ENCODE measurements around the gene ADD2.
"Not testable (repeated sequence)": the region's sequence is repeated elsewhere in the genome, so short reads cannot be mapped to it uniquely, and the experiment has no call there.

The ADD2 gene

DNA sequence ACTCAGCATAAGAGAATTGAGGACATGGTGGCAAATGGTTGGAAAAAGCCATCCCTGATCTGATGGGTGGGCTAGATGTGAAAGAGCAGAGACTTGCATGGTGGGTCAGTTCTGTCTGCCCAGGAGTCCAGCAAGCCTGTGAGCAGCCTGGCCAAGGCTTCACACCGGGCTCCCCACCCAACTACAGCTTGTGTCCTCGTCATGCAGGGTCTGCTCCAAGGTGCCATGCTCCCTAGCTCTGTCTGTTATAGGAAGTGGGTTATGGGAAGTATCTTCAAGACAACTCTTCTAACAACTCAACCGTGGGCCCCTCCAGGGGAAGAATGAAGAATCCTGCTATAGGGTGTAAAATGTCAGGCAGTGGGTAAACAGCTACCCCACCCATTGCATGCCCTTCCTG lies 97.4 kb downstream of the ADD2 start:
- DNase-seq (ENCODE audit: low read depth in 2 of 2): no peak

DNA sequence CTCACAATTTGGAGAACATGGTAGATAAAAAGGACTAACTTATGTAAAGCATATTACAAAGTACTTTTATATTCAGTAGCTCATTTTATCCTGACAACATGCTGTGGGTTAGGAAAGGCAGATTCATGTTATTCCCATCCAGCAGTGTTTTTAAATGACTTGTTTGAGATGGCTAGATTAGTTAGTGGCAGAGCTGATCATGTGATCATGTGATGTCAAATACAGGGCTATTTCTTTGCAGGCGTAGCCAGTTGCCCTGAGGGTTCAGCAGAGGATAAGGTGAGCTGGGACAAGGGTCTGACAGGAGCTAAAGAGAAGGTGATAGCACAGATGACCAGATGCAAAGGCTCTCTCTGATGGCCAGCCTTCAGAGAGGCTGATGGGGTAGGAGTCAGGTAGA lies 97.8 kb downstream of the ADD2 start:
- DNase-seq (ENCODE audit: low read depth in 2 of 2): no peak

DNA sequence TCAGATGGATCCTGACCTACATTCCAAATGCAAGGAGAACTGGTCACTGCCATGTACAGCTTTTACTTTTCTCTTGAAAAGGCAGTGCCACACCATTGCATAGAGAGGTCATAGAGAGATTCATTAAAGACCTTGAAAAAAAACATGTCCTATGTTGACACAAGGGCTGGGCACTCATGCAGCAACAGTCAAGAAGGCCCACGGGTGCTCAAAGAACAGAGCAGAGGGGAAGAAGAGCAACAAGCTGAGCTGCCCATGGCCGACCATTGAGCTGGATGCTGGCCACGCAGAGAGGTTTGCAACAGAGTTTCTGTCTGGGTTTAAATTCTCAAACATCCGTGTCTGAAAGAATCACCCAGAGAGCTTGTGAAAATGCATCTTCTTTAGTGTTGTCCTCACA lies 99.1 kb downstream of the ADD2 start:
- DNase-seq (ENCODE audit: low read depth in 2 of 2): no peak

DNA sequence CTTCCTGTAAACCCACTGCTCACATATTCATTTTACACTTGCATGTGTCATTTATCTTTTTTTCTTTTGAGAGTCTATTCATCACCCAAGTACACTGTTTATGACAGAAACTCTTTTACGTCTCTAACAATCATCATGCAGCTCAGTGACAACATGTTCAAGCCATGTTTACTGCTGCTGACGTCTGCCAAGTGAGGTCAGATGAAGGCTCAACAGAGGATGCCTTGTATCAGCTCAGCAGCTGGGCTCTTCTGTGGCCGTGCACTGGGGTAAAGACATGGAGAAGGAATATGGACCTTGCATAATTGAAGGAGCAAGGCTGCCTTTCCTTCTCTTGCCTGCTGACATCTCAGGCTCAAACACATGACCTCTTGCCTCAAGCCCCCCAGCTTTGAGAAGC lies 99.6 kb downstream of the ADD2 start:
- DNase-seq (ENCODE audit: low read depth in 2 of 2): no peak

DNA sequence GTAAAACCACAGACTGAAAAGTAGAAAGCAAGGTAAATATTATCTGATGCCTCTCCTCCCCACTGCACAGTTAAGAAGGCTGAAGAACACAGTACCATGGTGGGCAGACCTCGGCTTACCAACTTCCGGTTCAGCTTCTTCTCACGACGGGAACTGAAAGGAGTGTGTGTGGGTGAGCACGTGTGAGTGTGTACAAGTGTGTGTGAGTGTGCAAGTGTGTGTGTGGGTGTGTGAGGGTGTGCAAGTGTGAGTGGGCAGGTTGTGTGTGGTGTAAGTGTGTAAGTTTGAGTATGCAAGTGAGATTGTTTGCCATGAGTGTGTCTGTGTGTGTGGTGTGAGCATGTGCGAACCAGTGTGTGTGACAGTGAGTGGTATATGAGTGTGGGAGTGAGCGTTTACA lies 103.5 kb downstream of the ADD2 start:
- DNase-seq (ENCODE audit: low read depth in 2 of 2): no peak

DNA sequence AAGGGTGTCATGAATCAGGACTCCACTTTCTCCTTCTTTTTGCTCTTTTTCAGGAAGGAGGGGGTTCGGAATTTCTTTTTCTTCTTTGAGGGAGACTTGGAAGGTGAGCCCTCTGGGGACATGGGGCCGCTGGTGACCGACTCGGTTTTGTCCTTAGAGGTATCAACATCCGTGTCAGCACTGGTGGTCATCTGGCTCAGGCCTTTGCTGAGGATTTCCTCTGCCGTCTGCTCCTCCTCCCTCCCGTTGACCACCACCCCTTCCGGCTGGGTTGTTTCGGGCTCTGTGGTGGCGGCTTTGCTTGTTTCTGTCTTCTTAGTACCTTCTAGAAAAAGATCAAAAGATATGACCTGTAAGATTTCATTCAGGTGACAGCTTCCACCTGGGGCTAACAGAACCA lies 104.6 kb downstream of the ADD2 start:
- no peak for DNase-seq (ENCODE audit: low read depth in 2 of 2)

DNA sequence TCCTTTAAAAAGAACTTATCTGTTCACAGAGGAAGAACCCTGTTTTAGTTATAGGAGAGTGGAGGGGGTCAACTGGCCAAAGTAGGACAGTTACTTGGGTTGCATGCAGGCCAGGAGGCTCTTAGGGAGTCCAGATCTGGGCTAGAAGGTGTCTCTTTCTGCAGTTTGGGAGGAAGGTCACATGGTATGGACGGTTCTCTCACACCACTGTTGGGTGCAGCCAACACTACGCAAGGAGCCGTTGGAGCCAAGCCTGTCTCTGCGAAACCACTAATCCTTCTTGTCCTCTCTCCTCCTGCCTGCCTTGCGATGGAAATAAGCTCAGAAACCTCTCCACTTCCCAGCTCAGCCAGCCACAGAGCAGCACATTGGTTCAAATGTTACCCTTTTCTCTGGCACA lies 108.4 kb downstream of the ADD2 start:
- DNase-seq (ENCODE audit: low read depth in 2 of 2): no peak

DNA sequence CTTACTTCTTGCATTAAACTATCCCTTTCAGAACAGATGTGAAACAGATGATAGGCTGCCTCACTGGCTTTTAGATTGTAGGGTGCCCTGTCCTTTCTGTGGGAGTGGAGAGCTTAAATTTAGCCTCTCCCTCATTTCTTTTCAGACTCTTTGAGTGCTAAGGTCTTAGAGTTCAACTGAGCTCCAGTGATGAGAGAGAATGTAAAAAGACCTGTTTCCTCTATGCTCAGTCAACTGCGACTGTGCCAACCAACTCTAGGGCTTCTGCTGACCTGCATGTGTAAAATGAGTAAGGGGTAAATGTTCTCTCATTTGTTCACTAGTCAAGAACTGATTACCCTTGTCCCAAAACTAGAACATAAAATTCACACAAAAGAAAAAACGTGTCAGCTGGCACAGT lies 109.5 kb downstream of the ADD2 start:
- DNase-seq (ENCODE audit: low read depth in 2 of 2): no peak

DNA sequence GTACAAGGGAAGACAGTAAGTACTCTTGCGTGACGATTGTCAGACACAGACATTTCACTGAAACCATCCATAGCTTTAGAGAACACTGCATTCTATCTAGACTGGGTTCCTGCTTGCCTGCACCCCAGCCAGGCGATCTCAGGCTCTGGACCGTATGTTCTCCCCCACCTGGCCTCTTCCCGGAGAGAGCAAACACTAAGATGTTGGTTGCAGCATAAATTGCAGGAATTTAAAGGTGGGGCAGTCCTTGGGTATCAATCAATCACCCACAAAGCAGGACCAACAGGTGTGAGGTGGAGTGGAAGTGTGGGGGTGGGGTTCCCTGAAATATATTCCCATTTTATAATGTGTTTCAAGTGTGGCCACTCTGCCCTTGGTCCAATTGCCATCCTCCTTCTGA lies 110.8 kb downstream of the ADD2 start:
- no peak for DNase-seq (ENCODE audit: low read depth in 2 of 2)

DNA sequence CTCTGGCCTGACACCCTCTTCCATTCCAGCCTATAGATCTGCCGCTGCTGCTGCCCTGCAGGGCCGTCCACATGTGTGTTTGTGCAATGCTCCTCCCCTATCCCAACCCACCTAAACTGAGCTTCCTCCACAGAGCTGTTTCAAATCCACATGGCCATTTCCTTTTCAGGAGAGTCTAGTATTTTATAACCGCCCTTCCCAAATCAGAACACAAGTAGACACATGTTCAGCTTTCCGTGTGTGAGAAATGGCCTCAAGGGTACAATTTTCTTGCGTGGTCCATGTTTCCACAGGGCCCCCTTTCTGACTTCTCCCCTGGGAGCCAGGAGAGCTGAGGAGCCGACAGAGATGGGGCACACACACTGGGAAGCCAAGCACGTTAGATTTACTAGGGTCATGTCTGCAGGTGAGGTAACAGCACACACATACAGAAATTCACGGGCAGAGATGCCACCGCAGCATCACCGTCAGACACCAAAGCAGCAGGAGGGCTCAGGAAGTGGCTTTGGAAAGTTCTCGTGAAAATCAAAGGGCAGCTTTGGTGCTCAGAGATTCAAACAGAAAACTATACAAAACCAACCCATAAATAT lies 111.5 kb downstream of the ADD2 start:
- no peak for DNase-seq (ENCODE audit: low read depth in 2 of 2)

DNA sequence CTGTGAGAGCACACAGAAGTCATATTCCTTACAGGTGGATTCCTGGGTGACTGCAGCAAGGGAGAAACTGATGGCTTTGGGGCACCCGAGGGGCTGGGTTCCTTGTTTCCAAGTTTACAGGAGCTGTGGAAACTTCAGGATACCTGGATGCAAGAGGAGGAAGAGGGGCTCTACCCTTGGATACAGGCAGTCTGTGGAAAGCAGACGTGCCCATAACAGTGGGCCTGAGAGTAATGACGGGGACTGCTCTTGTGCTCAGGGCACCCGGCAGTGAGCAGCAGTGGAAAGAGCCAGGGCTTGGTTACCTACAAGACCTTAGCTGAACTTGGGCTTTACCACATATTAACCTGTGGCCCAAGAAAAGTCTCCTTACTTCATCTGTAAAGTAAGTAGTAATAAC lies 112.2 kb downstream of the ADD2 start:
- no peak for DNase-seq (ENCODE audit: low read depth in 2 of 2)

DNA sequence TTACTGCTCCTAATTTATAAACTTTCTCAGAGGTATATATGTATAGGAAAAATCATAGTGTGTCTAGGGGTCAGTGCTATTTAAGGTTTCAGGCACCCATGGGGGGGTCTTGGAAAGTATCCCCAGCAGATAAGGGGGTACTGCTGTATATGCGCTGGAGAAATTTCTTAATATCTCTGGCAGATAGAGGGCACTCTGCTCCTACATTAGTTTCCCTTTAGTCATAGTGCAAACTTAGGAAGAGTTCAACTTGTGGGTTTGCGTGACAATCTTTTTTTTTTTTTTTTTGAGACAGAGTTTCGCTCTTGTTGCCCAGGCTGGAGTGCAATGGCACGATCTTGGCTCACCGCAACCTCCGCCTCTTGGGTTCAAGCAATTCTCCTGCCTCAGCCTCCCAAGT lies 112.8 kb downstream of the ADD2 start:
- not testable (repeated sequence) for DNase-seq (ENCODE audit: low read depth in 2 of 2)

DNA sequence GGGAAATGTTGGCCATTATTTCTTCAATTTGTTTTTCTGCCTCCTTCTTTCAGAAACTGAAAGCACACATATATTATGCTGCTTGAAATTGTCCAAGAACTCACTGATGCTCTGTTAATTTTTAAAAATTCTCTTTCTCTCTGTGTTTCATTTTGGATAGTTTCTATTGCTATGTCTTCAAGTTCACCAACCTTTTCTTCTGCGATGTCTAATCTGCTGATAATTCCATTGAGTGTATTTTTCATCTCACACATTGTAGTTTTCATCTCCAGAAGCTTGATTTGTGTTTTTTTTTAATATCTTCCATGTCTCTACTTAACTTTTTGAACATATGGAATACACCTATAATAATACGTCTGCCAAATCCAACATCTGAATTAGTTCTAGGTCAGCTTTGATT lies 116.3 kb downstream of the ADD2 start:
- no peak for DNase-seq (ENCODE audit: low read depth in 2 of 2)

DNA sequence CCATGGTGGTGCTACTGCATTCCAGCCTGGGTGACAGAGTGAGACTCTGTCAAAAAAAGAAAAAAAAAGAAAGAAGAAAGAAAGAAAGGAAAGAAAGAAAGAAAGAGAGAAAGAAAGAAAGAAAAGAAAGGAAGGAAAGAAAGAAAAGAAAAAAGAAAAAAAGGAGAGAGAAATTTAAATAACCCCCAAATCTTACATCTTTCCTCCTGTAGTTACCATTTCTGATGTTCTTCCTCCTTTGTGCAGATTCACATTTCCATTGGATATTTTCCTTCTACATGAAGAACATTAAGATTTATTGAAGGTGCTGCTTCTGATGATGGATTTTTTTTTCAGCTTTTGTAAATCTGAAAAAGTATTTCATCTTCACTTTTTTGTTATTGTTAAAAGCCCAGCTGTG lies 117.0 kb downstream of the ADD2 start:
- DNase-seq (ENCODE audit: low read depth in 2 of 2): no peak

DNA sequence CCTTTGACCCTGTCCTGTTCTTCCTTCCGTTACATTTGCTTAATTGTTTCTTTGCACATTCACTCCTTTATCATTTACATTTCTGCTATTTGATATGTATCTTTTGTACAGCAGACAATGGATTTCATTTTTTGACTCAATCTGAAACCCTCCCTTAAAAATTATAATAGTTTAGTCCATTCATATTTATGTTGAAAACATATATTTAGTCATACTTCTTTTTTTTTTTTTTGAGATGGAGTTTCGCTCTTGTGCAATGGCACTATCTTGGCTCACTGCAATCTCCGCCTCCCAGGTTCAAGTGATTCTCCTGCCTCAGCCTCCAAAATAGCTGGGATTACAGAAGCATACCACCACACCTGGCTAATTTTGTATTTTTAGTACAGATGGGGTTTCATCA lies 119.0 kb downstream of the ADD2 start:
- DNase-seq (ENCODE audit: low read depth in 2 of 2): no peak

DNA sequence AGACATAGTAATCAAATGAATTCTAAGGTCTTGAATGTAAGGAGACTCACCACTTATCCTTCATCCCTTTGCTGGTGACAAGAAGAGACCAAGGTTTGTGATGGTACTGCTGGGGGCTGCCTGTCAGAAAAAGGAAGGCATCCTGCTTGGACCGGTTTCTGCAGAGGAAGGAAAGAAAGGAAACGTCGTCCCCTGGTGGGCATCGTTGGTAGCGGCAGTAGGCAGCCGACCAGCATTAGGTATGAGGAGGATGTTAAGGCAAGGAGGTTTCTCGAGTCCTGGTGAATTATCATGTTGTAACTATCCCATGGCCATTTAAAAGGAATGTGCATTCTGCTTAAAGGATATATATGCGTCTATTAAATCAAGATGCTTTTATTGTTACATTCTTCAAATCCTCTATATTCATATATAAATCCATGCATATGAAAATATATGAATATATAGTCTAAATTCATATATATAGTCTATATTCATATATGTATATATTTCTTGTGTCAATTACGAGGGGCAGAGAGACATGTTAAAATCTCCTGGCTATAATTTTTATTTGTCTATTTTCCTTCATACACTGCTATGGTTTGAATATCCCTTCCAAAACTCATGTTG lies 120.0 kb downstream of the ADD2 start:
- DNase-seq (ENCODE audit: low read depth in 2 of 2): peak; percentile 44 to 51

DNA sequence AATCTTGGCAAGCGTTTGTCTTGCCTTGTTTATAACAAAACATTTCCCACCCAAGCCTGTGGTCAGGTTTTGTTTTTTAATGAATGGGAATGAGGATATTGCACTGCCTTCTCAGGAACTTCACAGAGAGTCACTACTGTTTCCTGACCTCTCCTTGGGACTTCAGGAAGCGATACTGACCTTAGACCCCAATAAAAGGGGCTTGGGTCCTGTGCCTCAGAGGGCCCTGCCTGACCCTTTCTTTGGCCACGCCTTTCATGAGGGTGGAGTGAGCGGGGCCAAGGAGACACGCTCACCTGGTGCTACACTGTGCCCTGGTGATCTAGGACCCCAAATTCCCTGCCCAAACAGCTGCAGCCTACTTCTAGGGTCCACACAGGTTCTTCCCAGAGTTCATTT lies 121.6 kb downstream of the ADD2 start:
- no peak for DNase-seq (ENCODE audit: low read depth in 2 of 2)

DNA sequence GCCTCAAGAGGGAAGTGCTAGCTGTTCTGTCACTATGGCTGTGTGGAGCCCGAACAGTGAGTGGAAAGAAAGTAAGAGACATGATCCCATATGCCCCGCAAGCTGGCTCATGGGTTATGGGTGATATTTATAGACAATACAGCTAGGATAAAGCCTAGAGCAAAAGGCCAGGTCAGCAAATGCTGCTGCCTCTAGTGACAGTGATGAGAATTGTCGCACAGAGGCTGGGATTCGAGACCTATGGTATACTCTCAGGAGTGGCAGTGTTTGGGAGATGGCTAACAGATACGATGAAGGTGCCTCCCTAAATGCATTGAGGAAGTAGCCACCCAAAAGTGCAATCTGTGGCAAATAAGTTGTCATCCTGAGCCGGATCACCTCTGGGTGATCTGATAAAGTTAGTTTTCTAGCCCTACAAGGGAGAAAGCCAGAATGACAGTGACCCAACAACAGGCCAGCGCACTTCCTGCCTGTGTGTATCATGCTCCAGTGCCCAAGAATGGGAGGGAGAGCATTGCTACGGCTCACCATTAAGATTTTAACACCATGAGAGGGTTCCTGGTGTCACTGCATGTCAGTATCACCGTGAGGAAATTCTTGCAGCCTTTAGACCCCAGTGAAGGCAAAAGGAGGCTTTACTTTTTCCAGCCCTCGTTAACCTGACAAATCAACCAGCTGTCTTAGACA lies 122.1 kb downstream of the ADD2 start:
- DNase-seq (ENCODE audit: low read depth in 2 of 2): no peak

DNA sequence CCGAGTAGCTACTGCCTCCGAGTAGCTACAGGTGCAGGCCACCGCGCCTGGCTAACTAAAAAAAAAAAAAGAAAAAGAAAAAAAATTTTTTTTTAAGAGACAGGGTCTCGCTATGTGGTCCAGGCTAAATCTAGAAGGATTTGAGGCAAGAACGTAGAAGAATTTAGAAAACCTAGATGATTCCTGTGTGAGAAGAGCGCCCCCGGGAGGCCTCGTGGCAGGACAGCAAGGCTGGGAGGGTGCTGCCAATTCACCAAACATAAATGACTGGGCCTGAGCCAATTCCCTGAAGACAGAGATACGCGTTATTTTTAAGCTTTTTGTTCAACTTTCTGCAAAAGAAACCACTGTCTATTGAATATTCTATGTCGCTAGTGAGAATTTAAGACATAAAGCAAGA lies 124.3 kb downstream of the ADD2 start:
- no peak for DNase-seq (ENCODE audit: low read depth in 2 of 2)

DNA sequence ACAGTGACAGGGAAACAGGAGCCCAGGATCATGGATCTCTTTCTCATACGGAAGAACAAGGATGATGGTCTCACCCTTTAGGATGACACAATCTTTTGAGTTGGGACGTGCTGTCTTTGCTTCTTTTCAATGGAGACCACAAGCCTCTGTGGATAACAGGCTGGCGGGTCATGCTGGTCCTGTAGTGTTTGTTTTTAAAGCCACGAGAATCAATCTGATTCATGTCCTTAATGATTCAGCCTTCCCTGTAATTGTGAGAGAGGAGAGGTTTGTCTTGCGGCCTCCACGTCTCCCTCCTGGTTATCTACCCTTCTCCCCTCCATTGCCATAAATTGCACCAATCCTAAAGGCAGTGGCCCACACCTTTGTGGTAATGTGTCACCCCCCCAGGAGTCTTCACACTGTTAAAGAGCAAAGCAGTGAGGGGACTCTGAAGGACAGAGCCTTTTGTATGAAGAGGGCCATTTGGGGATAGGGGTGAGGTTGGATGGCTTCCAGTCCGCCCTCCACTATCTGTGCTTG lies 126.7 kb downstream of the ADD2 start:
- no peak for DNase-seq (ENCODE audit: low read depth in 2 of 2)

DNA sequence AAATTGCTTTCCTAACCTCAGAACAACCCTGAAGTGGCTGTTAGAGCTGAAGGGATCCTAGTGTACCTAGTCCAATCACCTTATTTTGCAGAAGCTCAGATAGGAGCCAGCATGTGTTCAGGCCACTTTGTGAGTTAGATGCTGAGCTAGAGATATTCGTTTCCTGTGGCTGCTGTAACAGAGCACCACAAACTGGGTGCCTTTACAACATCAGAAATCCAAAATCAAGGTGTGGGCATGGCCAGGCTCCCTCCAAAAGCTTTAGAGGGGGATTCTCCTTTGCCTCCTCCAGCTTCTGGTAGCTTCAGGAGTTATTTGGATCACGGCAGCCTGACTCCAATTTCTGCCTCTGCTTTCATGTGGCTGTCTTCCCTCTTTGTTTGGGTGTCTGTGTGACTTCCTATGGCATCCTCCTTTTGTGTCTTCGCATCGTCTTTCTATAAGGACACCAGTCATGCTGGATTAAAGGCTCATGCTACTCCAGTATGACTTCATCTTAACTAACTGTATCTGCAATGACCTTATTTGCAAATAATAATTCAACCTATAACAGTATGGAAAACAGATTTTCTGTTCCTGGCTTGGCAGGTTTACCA lies 128.1 kb downstream of the ADD2 start:
- no peak for DNase-seq (ENCODE audit: low read depth in 2 of 2)

DNA sequence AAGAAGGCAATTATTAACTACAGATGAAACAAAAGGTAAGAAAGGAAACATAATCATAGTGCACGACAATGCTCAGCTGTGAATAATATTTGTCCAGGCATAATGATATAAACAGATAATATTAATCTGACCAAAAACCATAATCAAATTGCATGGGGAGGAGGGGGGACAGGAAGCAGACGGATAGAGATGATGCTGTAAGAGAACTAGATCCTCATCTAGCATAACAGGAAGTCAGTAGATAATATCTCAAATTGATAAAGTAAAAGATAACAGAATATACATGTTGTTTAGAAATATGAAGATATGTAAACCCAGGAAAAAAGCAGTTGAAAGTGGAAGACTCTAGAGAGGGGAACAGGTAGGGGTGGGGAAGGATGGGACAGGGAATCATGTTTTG lies 129.4 kb downstream of the ADD2 start:
- no peak for DNase-seq (ENCODE audit: low read depth in 2 of 2)

DNA sequence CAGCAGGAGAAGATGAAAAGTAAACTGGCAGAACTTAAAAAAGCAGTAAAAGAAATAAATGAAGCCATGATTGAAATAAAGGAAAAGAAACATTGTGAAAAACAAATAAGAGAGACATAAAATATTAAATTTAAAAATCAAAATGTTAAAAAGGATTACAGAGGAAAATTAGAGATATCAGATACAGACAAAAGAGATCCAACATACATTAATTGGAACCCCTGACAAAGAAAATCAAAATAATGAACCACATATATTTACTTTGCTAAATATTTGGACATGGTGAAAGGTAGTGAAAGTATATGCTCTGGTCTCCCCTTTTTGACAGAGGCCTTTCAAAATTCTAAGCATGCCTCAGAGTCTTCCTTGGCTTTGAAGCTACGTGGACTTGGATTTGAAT lies 134.5 kb downstream of the ADD2 start:
- no peak for DNase-seq (ENCODE audit: low read depth in 2 of 2)

Measured in stimulated activated CD8-positive, alpha-beta memory T cell treated with anti-CD3 and anti-CD28 coated beads, Interleukin-2, amount 100 ng/mL, for 1 hour (primary cell).